ENCODE results near the gene EDA.

EDA gene

DNA sequence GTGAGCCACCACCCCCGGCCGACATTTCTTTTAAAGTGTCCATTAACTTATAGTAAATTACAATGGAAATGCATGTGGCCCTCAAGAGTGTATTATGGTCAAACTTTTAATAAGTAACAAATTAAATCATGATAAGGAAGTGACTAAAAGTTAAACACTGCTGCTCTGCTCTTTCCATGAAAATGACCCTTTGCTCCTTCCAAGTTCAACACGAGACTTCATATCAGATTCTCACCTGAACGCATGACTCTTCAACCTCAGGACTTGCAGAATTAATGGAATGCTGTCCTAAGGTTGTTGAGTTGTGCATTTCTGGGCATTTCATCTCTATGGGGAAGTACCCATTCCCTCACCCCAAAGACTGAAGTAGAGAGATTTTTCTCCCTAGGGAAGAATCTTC is 406.7 kb downstream of the EDA start:
- TF ChIP-seq, protein P1, sequence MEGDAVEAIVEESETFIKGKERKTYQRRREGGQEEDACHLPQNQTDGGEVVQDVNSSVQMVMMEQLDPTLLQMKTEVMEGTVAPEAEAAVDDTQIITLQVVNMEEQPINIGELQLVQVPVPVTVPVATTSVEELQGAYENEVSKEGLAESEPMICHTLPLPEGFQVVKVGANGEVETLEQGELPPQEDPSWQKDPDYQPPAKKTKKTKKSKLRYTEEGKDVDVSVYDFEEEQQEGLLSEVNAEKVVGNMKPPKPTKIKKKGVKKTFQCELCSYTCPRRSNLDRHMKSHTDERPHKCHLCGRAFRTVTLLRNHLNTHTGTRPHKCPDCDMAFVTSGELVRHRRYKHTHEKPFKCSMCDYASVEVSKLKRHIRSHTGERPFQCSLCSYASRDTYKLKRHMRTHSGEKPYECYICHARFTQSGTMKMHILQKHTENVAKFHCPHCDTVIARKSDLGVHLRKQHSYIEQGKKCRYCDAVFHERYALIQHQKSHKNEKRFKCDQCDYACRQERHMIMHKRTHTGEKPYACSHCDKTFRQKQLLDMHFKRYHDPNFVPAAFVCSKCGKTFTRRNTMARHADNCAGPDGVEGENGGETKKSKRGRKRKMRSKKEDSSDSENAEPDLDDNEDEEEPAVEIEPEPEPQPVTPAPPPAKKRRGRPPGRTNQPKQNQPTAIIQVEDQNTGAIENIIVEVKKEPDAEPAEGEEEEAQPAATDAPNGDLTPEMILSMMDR (IDR thresholded peaks at IDR 0.05; ENCODE audit: low read depth, low read length): no peak
- DNase-seq (ENCODE audit: low read depth in 2 of 2): no peak
- no peak overlapping the region for H3K4me3 ChIP-seq (replicated peaks in 1 of 2; ENCODE audit: low read depth in 2 of 2, low read length in 2 of 2)

DNA sequence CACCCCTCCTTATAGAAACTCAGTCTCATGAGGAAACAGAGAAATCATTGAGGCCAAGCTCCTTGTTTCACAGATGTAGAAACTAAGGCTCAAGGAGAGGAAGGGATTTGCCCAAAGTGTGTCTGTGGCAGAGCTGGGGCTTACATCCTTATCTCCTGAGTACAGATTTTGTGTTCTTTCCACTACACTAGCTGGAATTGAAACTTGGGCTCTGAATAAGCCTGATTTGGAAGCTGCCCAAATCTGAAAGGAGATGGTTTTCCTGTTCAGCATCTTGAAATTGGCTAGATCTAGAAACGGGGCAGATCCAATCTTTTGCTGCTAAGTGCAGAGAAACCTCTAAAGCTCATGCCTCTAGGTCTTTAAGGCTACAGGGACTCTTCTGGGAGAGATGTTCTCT is 409.6 kb downstream of the EDA start:
- TF ChIP-seq, protein P1 (IDR thresholded peaks at IDR 0.05; ENCODE audit: low read depth, low read length): no peak
- DNase-seq (ENCODE audit: low read depth in 2 of 2): peak in 1 of 2 donors; percentile 71

DNA sequence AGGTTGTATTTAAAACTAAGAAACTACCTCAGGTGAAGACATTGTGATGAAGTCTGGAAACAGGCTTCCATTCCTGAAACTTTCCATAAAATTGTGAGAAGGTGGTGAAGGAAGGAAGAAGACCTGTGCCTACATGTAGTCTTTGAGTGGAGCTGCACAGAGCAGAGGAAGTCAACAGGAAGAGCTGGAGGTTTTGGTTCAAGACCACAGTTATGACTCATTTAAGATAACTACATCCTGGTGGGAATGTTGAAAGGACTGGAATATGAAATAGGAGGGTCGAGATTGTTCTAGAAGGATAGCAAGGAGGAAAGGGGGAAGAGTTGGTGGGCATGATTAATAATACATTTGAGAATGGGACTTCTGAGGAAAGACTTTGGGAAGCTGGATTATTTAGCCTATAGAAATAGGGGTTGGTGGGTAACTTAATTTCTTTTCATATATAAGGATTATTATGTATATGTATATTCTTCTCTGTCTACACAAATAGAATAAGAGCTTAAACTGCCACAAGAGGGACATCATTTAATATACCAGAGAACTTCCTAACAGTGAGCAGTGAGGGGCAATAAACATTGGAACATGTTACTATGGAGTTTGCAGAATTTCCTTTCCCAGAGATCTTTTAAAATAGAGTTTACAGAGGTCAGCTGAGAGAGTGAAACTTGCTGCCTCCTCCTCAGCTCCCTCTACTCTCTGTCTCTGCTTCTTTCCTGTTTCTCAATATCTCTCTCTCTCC is 410.4 kb downstream of the EDA start:
- TF ChIP-seq, protein P1 (IDR thresholded peaks at IDR 0.05; ENCODE audit: low read depth, low read length): no peak
- H3K4me3 ChIP-seq (replicated peaks in 1 of 2; ENCODE audit: low read depth in 2 of 2, low read length in 2 of 2): no peak overlapping the region
- peak in 1 of 2 donors; percentile 49 for DNase-seq (ENCODE audit: low read depth in 2 of 2)

More for the DNA sequence above, 409.6 kb downstream of the EDA start:
- no peak overlapping the region for H3K4me3 ChIP-seq (replicated peaks in 1 of 2; ENCODE audit: low read depth in 2 of 2, low read length in 2 of 2)

DNA sequence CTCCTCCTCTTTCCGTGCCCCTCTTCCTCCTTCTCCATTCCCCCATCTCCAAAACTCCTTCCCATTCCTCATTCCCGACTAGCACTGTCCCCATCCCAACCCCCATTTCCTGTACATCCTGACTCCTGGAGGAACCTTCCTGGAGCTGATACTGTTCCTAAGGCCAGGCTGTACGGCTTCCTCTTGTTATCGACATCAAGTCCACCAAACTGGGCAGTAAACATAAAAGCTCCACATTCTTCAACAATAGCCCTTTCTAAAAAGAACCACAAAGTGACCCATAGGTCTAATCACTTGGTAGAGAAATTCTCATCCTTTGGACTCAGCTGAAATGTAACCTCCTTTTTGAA is 410.9 kb downstream of the EDA start:
- TF ChIP-seq, protein P1 (IDR thresholded peaks at IDR 0.05; ENCODE audit: low read depth, low read length): no peak
- DNase-seq (ENCODE audit: low read depth in 2 of 2): peak in 1 of 2 donors; percentile 44
- H3K4me3 ChIP-seq (replicated peaks in 1 of 2; ENCODE audit: low read depth in 2 of 2, low read length in 2 of 2): no peak overlapping the region

DNA sequence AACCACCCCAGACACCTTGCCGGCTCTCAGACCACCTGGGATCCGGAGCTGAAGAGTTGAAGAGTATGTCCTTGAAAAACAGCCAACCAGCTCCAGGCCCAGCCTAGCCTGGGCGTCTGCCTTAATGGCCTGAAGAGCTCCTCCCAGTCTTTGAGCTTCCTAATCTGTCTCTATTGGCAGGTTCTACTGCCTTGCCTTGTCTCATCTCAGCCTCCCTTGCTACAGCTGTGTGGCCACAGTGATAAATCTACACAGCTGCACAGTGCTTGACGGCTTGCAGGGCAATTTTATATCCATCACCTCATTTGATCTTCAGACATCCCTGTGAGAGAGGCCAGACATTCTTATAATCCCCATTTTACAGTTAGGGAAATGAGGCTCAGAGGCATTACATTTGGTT is 413.9 kb downstream of the EDA start:
- no peak for DNase-seq (ENCODE audit: low read depth in 2 of 2)
- TF ChIP-seq, protein P1 (IDR thresholded peaks at IDR 0.05; ENCODE audit: low read depth, low read length): no peak
- no peak overlapping the region for H3K4me3 ChIP-seq (replicated peaks in 1 of 2; ENCODE audit: low read depth in 2 of 2, low read length in 2 of 2)

DNA sequence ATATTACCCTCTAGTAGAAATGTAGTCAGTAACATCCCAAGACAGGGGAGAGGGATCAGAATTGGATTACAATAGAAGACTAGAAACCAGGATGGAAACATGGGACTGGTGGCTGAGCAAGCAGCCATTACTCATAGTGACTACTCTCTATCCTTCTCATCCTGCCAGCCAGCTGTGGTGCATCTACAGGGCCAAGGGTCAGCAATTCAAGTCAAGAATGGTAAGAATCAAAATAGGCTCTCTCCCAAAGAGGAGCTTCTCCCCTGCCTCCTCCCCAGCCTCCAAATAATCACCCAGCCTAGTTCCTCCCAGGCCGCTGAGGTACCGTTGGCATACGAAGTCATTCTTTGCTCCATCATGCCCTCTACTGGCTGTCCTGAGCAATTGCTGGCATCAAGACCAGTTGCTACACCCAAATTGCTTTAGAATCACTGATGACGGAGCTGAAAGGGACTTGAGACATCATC is 414.4 kb downstream of the EDA start:
- DNase-seq (ENCODE audit: low read depth in 2 of 2): peak; percentile 72 to 75
- TF ChIP-seq, protein P1 (IDR thresholded peaks at IDR 0.05; ENCODE audit: low read depth, low read length): peak; percentile 78
- no peak overlapping the region for H3K4me3 ChIP-seq (replicated peaks in 1 of 2; ENCODE audit: low read depth in 2 of 2, low read length in 2 of 2)

Measured in cardiac fibroblast (primary cell).